GM12891 (cell line): ENCODE data around the gene C22orf42.

Experiments used
- PAX5 ChIP-seq: IDR thresholded peaks from 2 replicates; pipeline ENCODE4 v1.6.1; 2011; ENCODE audit warnings: low read length, moderate library complexity, mild to moderate bottlenecking; ENCODE audit not compliant: insufficient read depth, severe bottlenecking
- POLR2A ChIP-seq: IDR thresholded peaks from 2 replicates; pipeline ENCODE4 v1.6.1; 2011; ENCODE audit warnings: low read depth, low read length, control low read depth
- POLR2AphosphoS5 ChIP-seq: IDR thresholded peaks from 2 replicates; pipeline ENCODE4 v1.6.1; 2011; ENCODE audit warnings: low read depth, low read length, control low read depth
- POU2F2 ChIP-seq: IDR thresholded peaks from 2 replicates; pipeline ENCODE4 v1.6.1; 2011; ENCODE audit warnings: low read depth, mild to moderate bottlenecking, control low read depth, low read length, moderate library complexity
- SPI1 ChIP-seq: IDR thresholded peaks from 2 replicates; pipeline ENCODE4 v1.6.1; 2011; ENCODE audit warnings: low read depth, low read length, control low read depth
- TAF1 ChIP-seq: IDR thresholded peaks from 2 replicates; pipeline ENCODE4 v1.6.1; 2011; ENCODE audit warnings: low read depth, low read length, control low read depth

DNA sequence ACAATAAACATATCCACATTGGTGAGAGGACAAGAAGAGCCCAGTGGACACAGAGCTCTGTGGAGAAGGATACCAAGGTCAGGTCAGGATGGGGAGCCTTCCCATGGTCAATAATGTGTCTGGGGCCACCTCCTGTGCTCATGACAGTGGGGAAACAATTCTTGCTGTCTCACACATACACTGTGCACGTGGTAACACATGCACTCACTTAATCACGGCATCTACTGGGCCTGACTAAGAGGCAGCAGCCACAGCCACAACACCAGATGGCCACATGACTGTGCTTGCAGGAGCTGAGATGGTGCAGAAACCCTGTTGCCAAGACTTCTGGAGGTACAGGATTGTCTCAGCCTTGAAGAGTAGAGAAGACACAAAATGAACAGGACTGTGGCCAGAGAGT, 28.6 kb downstream of the C22orf42 start:
- TF ChIP-seq POLR2A (no peak), POLR2AphosphoS5 (no peak), TAF1 (no peak), POU2F2 (no peak), PAX5 (no peak), SPI1 (no peak)
